Measurements from ENCODE around the gene MPEG1.
A peak's percentile ranks its signal among the peaks of the same experiment; 100 is the strongest.

The MPEG1 gene

DNA sequence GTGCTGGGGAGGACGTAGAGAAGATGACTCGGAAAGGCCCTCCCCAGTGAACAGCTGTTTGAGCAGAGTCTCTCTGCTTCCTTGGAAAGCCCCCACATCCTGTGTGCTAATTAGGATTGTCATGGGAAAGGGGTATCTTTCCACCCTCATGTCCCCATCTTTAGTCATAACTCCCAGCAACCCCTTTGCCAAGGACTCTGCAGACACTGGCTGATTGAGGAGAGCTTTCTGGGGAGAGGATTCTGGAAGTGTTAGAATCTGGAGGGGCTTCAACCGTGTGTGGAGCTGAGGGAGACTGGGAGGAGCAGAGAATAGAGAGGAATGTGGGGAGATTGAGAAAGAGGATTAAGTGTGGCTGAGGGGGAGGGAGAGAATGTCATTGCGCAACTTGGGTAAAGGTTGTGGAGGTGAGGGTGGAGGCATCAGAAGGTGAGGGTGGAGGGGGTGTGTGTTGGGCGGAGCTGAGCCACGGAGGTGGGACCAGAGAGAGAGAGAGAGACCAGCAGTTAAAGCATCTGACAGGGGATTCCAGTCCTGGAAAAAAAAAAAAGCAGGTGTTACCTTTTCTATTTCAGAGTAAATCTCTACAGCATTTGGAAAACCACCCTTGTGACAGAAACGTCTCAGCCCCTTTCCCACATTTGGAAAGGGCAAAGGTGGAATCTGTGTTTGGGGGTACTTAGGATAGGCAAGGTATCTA lies 38.6 kb downstream of the MPEG1 start:
- H3K9me3 ChIP-seq (ENCODE audit: control insufficient read depth in 1 of 2, low read length in 2 of 2): no peaks in the 10 kb centered on the region
- peak overlapping the region; percentile 73 to 77 for H3K9ac ChIP-seq (ENCODE audit: low read depth in 1 of 2, low read length in 2 of 2)
- peak overlapping the region; percentile 90 for H3K27ac ChIP-seq (ENCODE audit: low read depth, low read length)
- H3K4me3 ChIP-seq (ENCODE audit: low read depth in 1 of 2, low read length in 2 of 2): peak overlapping the region; percentile 75 to 80
- peaks cover 29 to 37% of the 10 kb centered on the region in 2 donors for H3K4me1 ChIP-seq (ENCODE audit: control insufficient read depth in 1 of 2, insufficient read depth in 2 of 2, low read length in 2 of 2)
- H3K36me3 ChIP-seq (ENCODE audit: control insufficient read depth in 1 of 2, insufficient read depth in 2 of 2, low read length in 2 of 2): peaks cover 0 to 17% of the 10 kb centered on the region in 2 donors
- H3K27me3 ChIP-seq (ENCODE audit: control insufficient read depth in 1 of 2, insufficient read depth in 2 of 2, low read length in 2 of 2): no peaks in the 10 kb centered on the region

DNA sequence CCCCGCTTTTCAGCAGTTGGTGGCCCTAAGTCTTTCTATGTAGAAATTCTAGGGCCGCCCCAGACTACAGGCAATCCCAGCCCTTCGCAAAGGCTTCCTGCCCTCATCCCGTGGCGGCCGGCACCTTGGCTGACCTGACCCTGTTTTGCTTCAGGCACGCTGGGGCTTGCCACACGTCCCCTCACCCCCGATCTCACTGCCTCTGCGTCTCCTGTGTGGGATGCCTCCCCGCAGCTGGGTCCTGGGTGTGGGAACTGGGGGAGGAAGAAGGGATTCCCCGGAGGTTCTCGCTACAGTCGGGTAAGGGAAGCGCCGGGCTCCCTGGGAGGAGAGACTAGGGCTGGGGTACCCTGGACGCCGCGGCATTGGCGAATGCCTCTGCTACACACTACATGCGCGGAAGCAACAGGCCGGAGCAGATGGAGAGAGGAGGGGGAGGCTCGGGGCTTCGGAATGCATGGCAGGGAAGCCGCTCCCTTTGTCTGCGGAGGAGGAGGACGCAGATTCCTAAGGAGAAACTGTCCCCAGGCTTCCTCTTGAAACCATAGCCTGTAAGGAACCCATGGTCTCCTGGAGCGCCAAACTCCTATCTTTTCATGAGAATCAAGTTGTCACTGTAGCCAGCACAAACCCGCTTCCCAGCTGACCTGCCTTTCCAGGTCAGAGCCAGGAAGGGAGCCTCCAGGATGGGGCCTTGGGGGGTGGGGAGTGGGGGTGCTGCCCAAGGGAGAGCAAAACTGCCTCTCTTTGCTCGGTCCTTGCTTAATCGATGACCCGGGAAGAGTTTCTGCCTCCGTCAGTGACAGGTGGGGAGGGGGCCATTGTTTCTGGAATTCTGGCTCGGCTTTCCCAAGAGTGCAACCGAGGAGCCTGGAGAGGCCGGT lies 39.4 kb downstream of the MPEG1 start:
- peak overlapping the region; percentile 75 to 80 for H3K4me3 ChIP-seq (ENCODE audit: low read depth in 1 of 2, low read length in 2 of 2)
- peaks cover 0 to 12% of the 10 kb centered on the region in 2 donors for H3K36me3 ChIP-seq (ENCODE audit: control insufficient read depth in 1 of 2, insufficient read depth in 2 of 2, low read length in 2 of 2)
- no peaks in the 10 kb centered on the region for H3K27me3 ChIP-seq (ENCODE audit: control insufficient read depth in 1 of 2, insufficient read depth in 2 of 2, low read length in 2 of 2)
- peak overlapping the region; percentile 90 for H3K27ac ChIP-seq (ENCODE audit: low read depth, low read length)
- peak overlapping the region; percentile 73 to 77 for H3K9ac ChIP-seq (ENCODE audit: low read depth in 1 of 2, low read length in 2 of 2)
- peaks cover 29 to 37% of the 10 kb centered on the region in 2 donors for H3K4me1 ChIP-seq (ENCODE audit: control insufficient read depth in 1 of 2, insufficient read depth in 2 of 2, low read length in 2 of 2)
- H3K9me3 ChIP-seq (ENCODE audit: control insufficient read depth in 1 of 2, low read length in 2 of 2): no peaks in the 10 kb centered on the region

DNA sequence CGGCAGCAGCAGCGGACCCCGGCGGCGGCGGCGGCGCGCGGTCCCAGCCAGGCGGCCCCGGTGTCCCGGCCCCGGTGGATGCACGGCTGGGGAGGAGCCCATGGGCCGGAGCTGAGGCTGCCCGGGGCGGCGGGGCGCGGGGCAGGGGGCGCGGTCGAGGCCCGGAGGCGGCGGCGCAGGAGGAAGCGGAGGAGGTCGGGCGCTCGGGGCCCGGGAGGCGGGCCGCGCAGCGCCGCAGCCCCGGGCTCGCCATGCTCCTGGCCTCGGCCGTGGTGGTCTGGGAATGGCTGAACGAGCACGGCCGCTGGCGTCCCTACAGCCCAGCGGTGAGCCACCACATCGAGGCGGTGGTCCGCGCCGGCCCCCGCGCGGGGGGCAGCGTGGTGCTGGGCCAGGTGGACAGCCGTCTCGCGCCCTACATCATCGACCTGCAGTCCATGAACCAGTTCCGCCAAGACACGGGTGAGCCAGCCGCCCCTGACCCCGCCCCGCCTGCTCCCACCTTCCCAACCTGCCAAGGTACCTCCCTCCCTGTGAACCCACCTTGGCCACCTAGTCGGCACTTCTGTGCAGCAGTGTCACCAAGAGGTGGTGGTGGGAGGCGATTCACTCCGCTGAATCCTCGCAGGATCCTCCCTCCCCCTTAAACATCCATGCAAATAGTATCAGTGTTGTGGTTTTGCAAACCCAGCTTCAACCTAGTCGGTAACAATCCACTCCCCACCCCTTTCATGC lies 40.2 kb downstream of the MPEG1 start:
- Histone ChIP-seq H3K9me3 (ENCODE audit: control insufficient read depth in 1 of 2, low read length in 2 of 2) (no peaks in the 10 kb centered on the region), H3K36me3 (ENCODE audit: control insufficient read depth in 1 of 2, insufficient read depth in 2 of 2, low read length in 2 of 2) (peaks cover 0 to 12% of the 10 kb centered on the region in 2 donors), H3K27me3 (ENCODE audit: control insufficient read depth in 1 of 2, insufficient read depth in 2 of 2, low read length in 2 of 2) (no peaks in the 10 kb centered on the region), H3K4me3 (ENCODE audit: low read depth in 1 of 2, low read length in 2 of 2) (peak overlapping the region; percentile 75 to 80), H3K27ac (ENCODE audit: low read depth, low read length) (peak overlapping the region; percentile 90), H3K4me1 (ENCODE audit: control insufficient read depth in 1 of 2, insufficient read depth in 2 of 2, low read length in 2 of 2) (peaks cover 28 to 32% of the 10 kb centered on the region in 2 donors), H3K9ac (ENCODE audit: low read depth in 1 of 2, low read length in 2 of 2) (peak overlapping the region; percentile 73 to 77)

DNA sequence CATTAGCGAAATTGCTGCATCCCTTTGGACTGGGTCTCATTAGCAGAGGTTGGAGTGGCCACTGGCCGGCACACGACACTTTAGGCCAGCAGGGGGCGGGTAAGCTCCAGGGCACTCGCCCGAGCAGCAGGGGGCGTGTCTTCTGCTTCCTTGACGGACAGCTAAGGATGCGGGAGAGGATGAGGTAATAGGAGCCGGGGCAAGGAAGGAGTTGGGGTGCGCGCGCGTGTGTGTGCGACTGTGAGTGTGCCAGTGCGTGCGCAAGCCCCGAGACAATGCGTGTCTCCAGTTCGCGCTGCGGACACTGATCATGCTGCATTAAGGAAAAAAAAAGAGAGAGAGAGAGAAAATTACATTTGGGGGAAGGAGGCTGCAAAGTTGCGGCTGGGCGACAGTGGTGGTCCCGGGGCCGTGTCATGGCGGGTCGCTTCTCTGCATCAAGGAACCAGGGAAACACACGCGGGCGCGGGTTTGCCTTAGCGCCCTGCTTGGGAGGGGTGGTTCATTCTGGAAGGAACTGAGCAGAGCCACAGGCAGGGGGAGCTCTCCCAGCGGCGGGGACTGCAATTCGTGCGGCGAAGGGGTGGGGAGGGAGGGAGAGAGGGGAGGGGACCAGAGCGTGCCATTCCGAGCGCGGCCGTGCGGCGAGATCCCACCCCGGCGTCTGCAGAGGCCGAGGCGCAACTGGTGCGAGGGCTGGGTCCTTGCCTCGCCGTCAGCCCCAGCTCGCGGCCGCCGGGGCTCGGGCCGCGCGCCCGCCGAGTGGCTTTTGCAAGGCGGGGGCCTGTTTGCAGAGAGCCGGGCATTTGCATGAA lies 41.0 kb downstream of the MPEG1 start, which contains the start of gene DTX4:
Gene DTX4 (plus strand): TSS at position 625 of the 815 bp plus-strand sequence. CDS start 464 bp downstream, outside the sequence.
- H3K4me1 ChIP-seq (ENCODE audit: control insufficient read depth in 1 of 2, insufficient read depth in 2 of 2, low read length in 2 of 2): peaks cover 20 to 26% of the 10 kb centered on the region in 2 donors
- H3K36me3 ChIP-seq (ENCODE audit: control insufficient read depth in 1 of 2, insufficient read depth in 2 of 2, low read length in 2 of 2): peaks cover 0 to 8% of the 10 kb centered on the region in 2 donors
- H3K9ac ChIP-seq (ENCODE audit: low read depth in 1 of 2, low read length in 2 of 2): peak within 1 kb of the TSS; percentile 73 to 77
- peak within 1 kb of the TSS; percentile 75 to 80 for H3K4me3 ChIP-seq (ENCODE audit: low read depth in 1 of 2, low read length in 2 of 2)
- no peaks in the 10 kb centered on the region for H3K9me3 ChIP-seq (ENCODE audit: control insufficient read depth in 1 of 2, low read length in 2 of 2)
- no peaks in the 10 kb centered on the region for H3K27me3 ChIP-seq (ENCODE audit: control insufficient read depth in 1 of 2, insufficient read depth in 2 of 2, low read length in 2 of 2)
- H3K27ac ChIP-seq (ENCODE audit: low read depth, low read length): peak within 1 kb of the TSS; percentile 90

DNA sequence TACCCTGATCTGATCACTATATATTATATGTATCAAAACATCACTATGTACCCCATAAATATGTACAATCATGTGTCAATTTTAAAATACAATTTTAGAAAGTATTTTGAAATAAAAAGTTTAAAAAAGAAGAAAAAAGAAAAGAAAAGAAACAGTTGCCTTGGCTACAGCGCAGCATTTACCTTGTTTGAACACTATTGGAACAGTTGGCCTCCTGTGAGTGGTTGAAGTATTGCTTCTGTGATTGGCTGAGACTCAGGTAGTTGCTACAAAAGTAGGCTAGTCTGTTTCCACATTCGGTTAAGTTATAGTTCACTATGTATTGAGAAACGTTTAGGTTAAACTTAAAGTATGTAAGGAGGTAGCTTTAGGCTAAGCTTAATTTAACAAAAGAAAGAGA lies 48.7 kb downstream of the MPEG1 start:
- H3K27me3 ChIP-seq (ENCODE audit: control insufficient read depth in 1 of 2, insufficient read depth in 2 of 2, low read length in 2 of 2): no peaks in the 10 kb centered on the region
- H3K36me3 ChIP-seq (ENCODE audit: control insufficient read depth in 1 of 2, insufficient read depth in 2 of 2, low read length in 2 of 2): no peaks in the 10 kb centered on the region
- no peak overlapping the region for H3K27ac ChIP-seq (ENCODE audit: low read depth, low read length)
- H3K9ac ChIP-seq (ENCODE audit: low read depth in 1 of 2, low read length in 2 of 2): no peak overlapping the region
- no peaks in the 10 kb centered on the region for H3K4me1 ChIP-seq (ENCODE audit: control insufficient read depth in 1 of 2, insufficient read depth in 2 of 2, low read length in 2 of 2)
- H3K9me3 ChIP-seq (ENCODE audit: control insufficient read depth in 1 of 2, low read length in 2 of 2): no peaks in the 10 kb centered on the region
- H3K4me3 ChIP-seq (ENCODE audit: low read depth in 1 of 2, low read length in 2 of 2): no peak overlapping the region

Data from duodenal mucosa (tissue), 2 donors.